ENCODE results near the gene CNTLN. TPM values are rescaled to one million over a fixed set of nuclear protein-coding genes. Genes with fewer than 3 reads are reported as not detected.

The CNTLN gene
- total RNA-seq, 1 experiment from 2014 or later = 15.0 TPM

DNA sequence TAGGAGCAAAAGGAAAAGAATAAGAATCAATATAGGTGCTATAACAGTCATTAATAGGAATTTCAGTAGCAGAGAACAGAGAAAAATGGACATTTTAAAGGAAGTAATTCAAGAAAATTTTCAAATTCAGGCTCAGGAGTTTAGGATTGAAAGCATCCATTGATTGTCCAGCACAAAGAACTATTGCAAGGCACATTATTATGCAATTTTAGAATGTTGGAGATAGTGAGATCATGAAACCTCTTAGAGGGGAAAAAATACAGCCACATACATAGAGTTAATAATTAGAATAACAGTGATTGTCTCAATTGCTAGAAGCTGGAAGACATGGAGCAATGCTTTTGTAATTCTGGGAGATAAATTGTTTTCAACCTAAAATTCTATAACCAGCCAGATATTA lies 31.5 kb downstream of the CNTLN start:
- peaks cover 0 to 2% of the 10 kb centered on the region in 2 experiments; a peak in 1 of 4 replicates for H3K4me1 Mint-ChIP-seq
- Histone ChIP-seq H3K9ac (ENCODE audit: extremely low read depth, insufficient read length, low read length) (no peak overlapping the region), H3K4me2 (ENCODE audit: insufficient read depth, insufficient read length, low read length) (no peak overlapping the region), H3K23ac (ENCODE audit: insufficient read length, low read depth, low read length) (no peak overlapping the region), H2AFZ (ENCODE audit: low read length) (no peak overlapping the region), H2BK20ac (ENCODE audit: low read depth, low read length, poor library complexity, severe bottlenecking) (no peak overlapping the region), H2BK12ac (ENCODE audit: insufficient read length, low read depth, low read length) (no peak overlapping the region), H2AK5ac (ENCODE audit: insufficient read length, low read length) (no peak overlapping the region), H4K91ac (ENCODE audit: insufficient read length, low read depth, low read length) (no peak overlapping the region), H3K9me3 (ENCODE audit: control insufficient read depth, low read depth, low read length) (no peaks in the 10 kb centered on the region), H3K23me2 (ENCODE audit: insufficient read length, low read depth, low read length, poor library complexity, severe bottlenecking) (no peaks in the 10 kb centered on the region), H3K14ac (ENCODE audit: insufficient read depth, low read length) (no peak overlapping the region), H4K5ac (ENCODE audit: insufficient read length, low read depth, low read length) (no peak overlapping the region), H3K56ac (ENCODE audit: insufficient read length, low read depth, low read length) (no peak overlapping the region), H3K79me2 (ENCODE audit: insufficient read depth, low read length) (no peaks in the 10 kb centered on the region), H3K27me3 (ENCODE audit: insufficient read depth, low read length) (no peaks in the 10 kb centered on the region), H3K79me1 (ENCODE audit: insufficient read depth, low read depth, low read length, poor library complexity, severe bottlenecking) (peaks cover 3% of the 10 kb centered on the region), H3K27ac (ENCODE audit: insufficient read length, low read depth, low read length) (no peak overlapping the region), H4K8ac (replicated peaks; ENCODE audit: insufficient read length, low read depth, low read length) (no peak overlapping the region), H2BK120ac (ENCODE audit: low read depth, low read length, poor library complexity, severe bottlenecking) (no peak overlapping the region), H3K18ac (ENCODE audit: insufficient read length, low read depth, low read length) (no peak overlapping the region), H2BK5ac (ENCODE audit: insufficient read length, low read length) (no peak overlapping the region), H2BK15ac (ENCODE audit: low read depth, low read length) (no peak overlapping the region), H3T11ph (ENCODE audit: low read length) (no peak overlapping the region), H3K4ac (ENCODE audit: low read depth, low read length) (no peak overlapping the region), H3K4me1 (ENCODE audit: insufficient read depth, low read length) (no peaks in the 10 kb centered on the region), H4K20me1 (ENCODE audit: control insufficient read depth, insufficient read depth, insufficient read length) (no peaks in the 10 kb centered on the region)
- H3K4me3 Mint-ChIP-seq = no peak overlapping the region
- no peak for DNase-seq
- no peak overlapping the region; a peak in 1 of 7 replicates for H3K27ac Mint-ChIP-seq
- H3K36me3 Mint-ChIP-seq (ENCODE audit: insufficient read depth in 1 of 3, low read depth in 3 of 3) = peaks cover 13 to 27% (median 15%) of the 10 kb centered on the region in 3 experiments
- H3K27me3 Mint-ChIP-seq (ENCODE audit: low read depth) = no peaks in the 10 kb centered on the region
- peaks cover 5 to 7% of the 10 kb centered on the region in 2 experiments; a peak in 4 of 5 replicates for H3K9me3 Mint-ChIP-seq
- TF ChIP-seq CTCF (conservative IDR thresholded peaks at IDR 0.05) = no peak
